ENCODE measurements around the gene SPRR5.

SPRR5 gene

GRCh38 chr1:152951711-152952110 is 4.7 kb downstream of the SPRR5 start:
- DNase-seq = no peak

- no peak for DNase-seq
Measured at GRCh38 chr1:152953761-152954160, 6.8 kb downstream of the SPRR5 start.

GRCh38 chr1:152954436-152954835 is 7.4 kb downstream of the SPRR5 start:
- no peak for DNase-seq

GRCh38 chr1:152957561-152957960 is 10.6 kb downstream of the SPRR5 start:
- DNase-seq = no peak

GRCh38 chr1:152959273-152959672 is 12.3 kb downstream of the SPRR5 start:
- DNase-seq = no peak

GRCh38 chr1:152959801-152960451 is 12.9 kb downstream of the SPRR5 start:
- DNase-seq = no peak

- DNase-seq = no peak
Measured at GRCh38 chr1:152960452-152961044, 13.5 kb downstream of the SPRR5 start.

GRCh38 chr1:152961226-152961891 is 14.4 kb downstream of the SPRR5 start:
- no peak for DNase-seq

- DNase-seq = no peak
Measured at GRCh38 chr1:152962876-152963415, 15.9 kb downstream of the SPRR5 start.

- DNase-seq = no peak
Measured at GRCh38 chr1:152964536-152964935, 17.5 kb downstream of the SPRR5 start.

GRCh38 chr1:152965853-152966252 is 18.8 kb downstream of the SPRR5 start:
- DNase-seq = no peak

GRCh38 chr1:152967201-152967600 is 20.2 kb downstream of the SPRR5 start:
- DNase-seq = no peak

GRCh38 chr1:152968248-152968647 is 21.2 kb downstream of the SPRR5 start:
- no peak for DNase-seq

- DNase-seq = no peak
Measured at GRCh38 chr1:152969036-152969435, 22.0 kb downstream of the SPRR5 start.

- no peak for DNase-seq
Measured at GRCh38 chr1:152970495-152970894, 23.5 kb downstream of the SPRR5 start, which contains the start of gene SPRR4. TSS of gene SPRR4 (plus strand) at chr1:152970648. CDS start at chr1:152971891, 1,243 bp downstream.

- DNase-seq = no peak
Measured at GRCh38 chr1:152972196-152972886, 25.3 kb downstream of the SPRR5 start.

- no peak for DNase-seq
Measured at GRCh38 chr1:152976688-152977087, 29.7 kb downstream of the SPRR5 start.

- no peak for DNase-seq
Measured at GRCh38 chr1:152977614-152978013, 30.6 kb downstream of the SPRR5 start.

- DNase-seq = no peak
Measured at GRCh38 chr1:152980676-152981075, 33.7 kb downstream of the SPRR5 start.

GRCh38 chr1:152981146-152981871 is 34.3 kb downstream of the SPRR5 start:
- DNase-seq = no peak

GRCh38 chr1:152982076-152982475 is 35.1 kb downstream of the SPRR5 start:
- DNase-seq = no peak

- no peak for DNase-seq
Measured at GRCh38 chr1:152983234-152983633, 36.2 kb downstream of the SPRR5 start.

GRCh38 chr1:152983743-152984142 is 36.7 kb downstream of the SPRR5 start, which contains the start of gene SPRR1A:
TSS of gene SPRR1A (plus strand) at chr1:152984081. CDS start at chr1:152985231, 1,150 bp downstream.
- DNase-seq = no peak
